Measurements from ENCODE around the gene GPR18.
A peak's percentile ranks its signal among the peaks of the same experiment; 100 is the strongest.

Gene GPR18

DNA sequence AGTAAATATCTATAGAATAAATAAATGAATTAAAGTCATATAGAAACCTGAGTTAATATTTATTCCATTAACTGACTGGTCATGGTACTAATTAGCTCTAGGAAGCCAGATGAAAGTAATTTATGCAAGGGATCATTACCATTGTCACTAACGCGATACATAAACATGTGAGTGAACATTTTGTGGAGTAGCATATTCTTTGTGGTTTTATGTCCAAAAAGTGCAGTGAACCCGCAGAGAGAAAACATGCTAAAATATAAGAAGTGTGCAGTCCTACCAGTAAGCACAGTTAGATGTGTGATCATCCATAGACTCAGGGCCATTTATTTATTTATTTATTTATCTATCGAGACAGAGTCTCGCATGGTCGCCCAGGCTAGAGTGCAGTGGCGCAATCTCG is 47.4 kb upstream of the GPR18 start:
- H2BK120ac ChIP-seq (ENCODE audit: low read depth, low read length): no peak overlapping the region
- H3K23ac ChIP-seq (ENCODE audit: low read depth, low read length, poor library complexity): no peak overlapping the region
- H4K91ac ChIP-seq (ENCODE audit: low read depth, low read length, poor library complexity): no peak overlapping the region
- no peak overlapping the region for H3K18ac ChIP-seq (ENCODE audit: low read length)
- no peak overlapping the region for H2BK12ac ChIP-seq (ENCODE audit: low read length)
- H3K79me1 ChIP-seq (ENCODE audit: low read depth, low read length): peaks cover 1% of the 10 kb centered on the region
- H2BK5ac ChIP-seq (ENCODE audit: low read length): no peak overlapping the region
- no peak overlapping the region for H2AFZ ChIP-seq (ENCODE audit: low read length)
- H3K27me3 ChIP-seq (ENCODE audit: control insufficient read depth in 3 of 3, insufficient read depth in 3 of 3, low read depth in 1 of 3, low read length in 3 of 3): no peaks in the 10 kb centered on the region
- H3K36me3 ChIP-seq (replicated peaks in 1 of 2; ENCODE audit: control insufficient read depth in 2 of 2, insufficient read depth in 2 of 2, low read length in 2 of 2): peaks cover 4 to 6% of the 10 kb centered on the region in 2 donors
- H3K27ac ChIP-seq (replicated peaks; ENCODE audit: low read length): no peak overlapping the region
- peaks cover 3 to 16% of the 10 kb centered on the region in 2 donors for H3K4me1 ChIP-seq (ENCODE audit: control insufficient read depth in 2 of 2, insufficient read depth in 1 of 2, low read depth in 1 of 2, low read length in 2 of 2)
- no peak overlapping the region for H3K4ac ChIP-seq (ENCODE audit: low read length)
- H2BK15ac ChIP-seq (ENCODE audit: low read length): no peak overlapping the region
- H3K4me2 ChIP-seq (ENCODE audit: insufficient read depth, low read length, poor library complexity, severe bottlenecking): no peak overlapping the region
- no CpG with 5 or more reads among the region's 8 CpGs for WGBS, 2 donors (ENCODE audit: extremely low coverage in 2 of 2, insufficient read length in 2 of 2, insufficient replicate concordance in 1 of 2)
- H3K4me3 ChIP-seq (ENCODE audit: low read length in 2 of 2): no peak overlapping the region
- H3K9me3 ChIP-seq (replicated peaks in 1 of 2; ENCODE audit: control insufficient read depth in 2 of 2, insufficient read depth in 1 of 2, low read depth in 1 of 2, low read length in 2 of 2): peaks cover 0 to 3% of the 10 kb centered on the region in 2 donors
- no peak overlapping the region for H3K9ac ChIP-seq (ENCODE audit: low read depth, low read length, poor library complexity)
- H3K14ac ChIP-seq (ENCODE audit: low read length): no peak overlapping the region
- no peak for DNase-seq (ENCODE audit: low spot score)
- H4K8ac ChIP-seq (ENCODE audit: low read depth, low read length): no peak overlapping the region
- no peak overlapping the region for H2AK5ac ChIP-seq (ENCODE audit: low read depth, low read length)

DNA sequence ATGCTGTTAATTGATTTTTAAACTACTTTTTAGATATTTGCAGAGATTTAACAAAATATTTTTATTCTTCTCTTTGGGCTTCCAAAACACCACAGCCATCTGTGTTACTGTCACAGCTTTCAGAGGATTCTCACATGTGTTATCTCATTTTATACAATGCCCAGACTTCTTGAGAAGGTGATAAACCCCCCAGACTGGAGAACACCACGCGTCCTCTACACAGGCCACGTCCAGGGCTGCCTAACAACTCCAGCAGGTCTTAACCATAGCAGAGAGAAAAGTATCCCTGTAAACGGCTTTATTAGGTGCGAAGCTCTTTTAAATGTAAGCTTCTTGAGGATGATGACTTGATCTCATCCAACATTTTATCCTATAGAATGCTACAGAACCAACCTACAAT is 47.0 kb upstream of the GPR18 start:
- Histone ChIP-seq H2AFZ (ENCODE audit: low read length) (no peak overlapping the region), H3K9ac (ENCODE audit: low read depth, low read length, poor library complexity) (no peak overlapping the region), H4K8ac (ENCODE audit: low read depth, low read length) (no peak overlapping the region), H3K27ac (replicated peaks; ENCODE audit: low read length) (no peak overlapping the region), H3K36me3 (replicated peaks in 1 of 2; ENCODE audit: control insufficient read depth in 2 of 2, insufficient read depth in 2 of 2, low read length in 2 of 2) (peaks cover 4 to 6% of the 10 kb centered on the region in 2 donors), H2BK5ac (ENCODE audit: low read length) (no peak overlapping the region), H4K91ac (ENCODE audit: low read depth, low read length, poor library complexity) (no peak overlapping the region), H3K27me3 (ENCODE audit: control insufficient read depth in 3 of 3, insufficient read depth in 3 of 3, low read depth in 1 of 3, low read length in 3 of 3) (no peaks in the 10 kb centered on the region), H3K4me1 (ENCODE audit: control insufficient read depth in 2 of 2, insufficient read depth in 1 of 2, low read depth in 1 of 2, low read length in 2 of 2) (peaks cover 3 to 16% of the 10 kb centered on the region in 2 donors), H3K4me2 (ENCODE audit: insufficient read depth, low read length, poor library complexity, severe bottlenecking) (no peak overlapping the region), H3K14ac (ENCODE audit: low read length) (no peak overlapping the region), H3K79me1 (ENCODE audit: low read depth, low read length) (peaks cover 1% of the 10 kb centered on the region), H3K4ac (ENCODE audit: low read length) (no peak overlapping the region), H3K9me3 (replicated peaks in 1 of 2; ENCODE audit: control insufficient read depth in 2 of 2, insufficient read depth in 1 of 2, low read depth in 1 of 2, low read length in 2 of 2) (peaks cover 0 to 3% of the 10 kb centered on the region in 2 donors), H2BK120ac (ENCODE audit: low read depth, low read length) (no peak overlapping the region), H3K4me3 (ENCODE audit: low read length in 2 of 2) (no peak overlapping the region), H2AK5ac (ENCODE audit: low read depth, low read length) (no peak overlapping the region), H3K23ac (ENCODE audit: low read depth, low read length, poor library complexity) (no peak overlapping the region), H3K18ac (ENCODE audit: low read length) (no peak overlapping the region), H2BK12ac (ENCODE audit: low read length) (no peak overlapping the region), H2BK15ac (ENCODE audit: low read length) (no peak overlapping the region)
- no CpG with 5 or more reads among the region's 5 CpGs for WGBS, 2 donors (ENCODE audit: extremely low coverage in 2 of 2, insufficient read length in 2 of 2, insufficient replicate concordance in 1 of 2)
- no peak for DNase-seq (ENCODE audit: low spot score)

DNA sequence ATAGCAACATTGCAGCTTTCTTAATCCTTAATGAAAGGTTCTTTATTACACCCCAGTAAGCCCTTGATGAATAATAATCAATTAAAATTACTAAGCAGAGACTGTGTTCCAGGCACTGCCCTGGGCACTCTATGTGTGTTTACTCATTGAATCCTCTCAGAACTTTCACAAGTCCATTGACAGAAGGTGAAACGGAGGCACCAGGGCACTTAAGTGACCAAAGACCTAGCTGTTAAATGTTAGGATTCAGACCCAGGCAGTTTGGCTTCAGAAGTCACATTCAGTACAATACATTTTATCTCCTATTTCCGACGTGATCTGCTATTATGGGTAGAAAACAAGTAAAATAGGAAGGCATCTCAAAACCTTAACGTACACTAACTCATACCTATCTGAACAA is 46.4 kb upstream of the GPR18 start:
- Histone ChIP-seq H2BK5ac (ENCODE audit: low read length) (no peak overlapping the region), H3K36me3 (replicated peaks in 1 of 2; ENCODE audit: control insufficient read depth in 2 of 2, insufficient read depth in 2 of 2, low read length in 2 of 2) (peaks cover 4 to 6% of the 10 kb centered on the region in 2 donors), H3K4ac (ENCODE audit: low read length) (no peak overlapping the region), H3K18ac (ENCODE audit: low read length) (no peak overlapping the region), H3K27ac (replicated peaks; ENCODE audit: low read length) (no peak overlapping the region), H4K91ac (ENCODE audit: low read depth, low read length, poor library complexity) (no peak overlapping the region), H2BK12ac (ENCODE audit: low read length) (no peak overlapping the region), H3K14ac (ENCODE audit: low read length) (no peak overlapping the region), H3K27me3 (ENCODE audit: control insufficient read depth in 3 of 3, insufficient read depth in 3 of 3, low read depth in 1 of 3, low read length in 3 of 3) (no peaks in the 10 kb centered on the region), H3K9me3 (replicated peaks in 1 of 2; ENCODE audit: control insufficient read depth in 2 of 2, insufficient read depth in 1 of 2, low read depth in 1 of 2, low read length in 2 of 2) (peaks cover 0 to 3% of the 10 kb centered on the region in 2 donors), H3K23ac (ENCODE audit: low read depth, low read length, poor library complexity) (no peak overlapping the region), H3K9ac (ENCODE audit: low read depth, low read length, poor library complexity) (no peak overlapping the region), H2BK120ac (ENCODE audit: low read depth, low read length) (no peak overlapping the region), H3K4me3 (ENCODE audit: low read length in 2 of 2) (no peak overlapping the region), H3K4me1 (ENCODE audit: control insufficient read depth in 2 of 2, insufficient read depth in 1 of 2, low read depth in 1 of 2, low read length in 2 of 2) (peaks cover 3 to 16% of the 10 kb centered on the region in 2 donors), H3K4me2 (ENCODE audit: insufficient read depth, low read length, poor library complexity, severe bottlenecking) (no peak overlapping the region), H3K79me1 (ENCODE audit: low read depth, low read length) (peaks cover 1% of the 10 kb centered on the region), H2AK5ac (ENCODE audit: low read depth, low read length) (no peak overlapping the region), H4K8ac (ENCODE audit: low read depth, low read length) (no peak overlapping the region), H2AFZ (ENCODE audit: low read length) (no peak overlapping the region), H2BK15ac (ENCODE audit: low read length) (no peak overlapping the region)
- DNase-seq (ENCODE audit: low spot score): no peak
- no CpG with 5 or more reads among the region's 4 CpGs for WGBS, 2 donors (ENCODE audit: extremely low coverage in 2 of 2, insufficient read length in 2 of 2, insufficient replicate concordance in 1 of 2)

DNA sequence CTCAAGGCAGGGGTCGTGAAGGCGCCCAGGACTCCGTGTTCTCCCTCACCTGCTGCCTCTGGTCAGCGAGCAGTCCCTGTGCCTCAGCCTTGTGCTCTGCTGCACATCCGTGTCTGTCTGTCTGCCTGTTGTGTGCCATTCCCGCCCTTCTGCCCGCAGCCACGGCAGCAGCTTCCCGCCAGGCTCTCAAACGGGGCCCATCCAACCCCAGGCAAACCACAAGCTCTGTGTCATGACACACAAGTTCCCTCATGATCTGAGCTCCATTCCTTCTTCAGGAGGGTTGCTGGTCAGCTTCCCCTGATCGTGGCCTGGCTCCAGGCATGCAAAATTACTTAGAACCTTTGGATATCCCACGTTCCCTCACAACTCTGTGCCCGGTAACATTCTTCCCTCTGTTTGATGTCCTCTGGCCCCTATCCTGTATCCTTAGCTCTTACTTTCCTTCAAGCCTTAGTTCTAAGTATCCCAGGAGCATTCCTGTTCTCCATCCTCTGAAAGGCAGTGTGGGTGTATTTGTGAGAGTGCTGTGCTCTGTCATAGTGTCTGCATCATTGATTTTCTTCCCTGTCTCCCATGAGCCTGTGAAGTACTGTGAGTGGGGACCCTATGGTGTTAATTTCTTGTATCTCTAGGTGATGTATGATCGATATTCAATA is 45.8 kb upstream of the GPR18 start:
- DNase-seq (ENCODE audit: low spot score): no peak
- no peak overlapping the region for H2AK5ac ChIP-seq (ENCODE audit: low read depth, low read length)
- no peak overlapping the region for H2BK5ac ChIP-seq (ENCODE audit: low read length)
- peaks cover 3 to 16% of the 10 kb centered on the region in 2 donors for H3K4me1 ChIP-seq (ENCODE audit: control insufficient read depth in 2 of 2, insufficient read depth in 1 of 2, low read depth in 1 of 2, low read length in 2 of 2)
- H2BK120ac ChIP-seq (ENCODE audit: low read depth, low read length): no peak overlapping the region
- H3K27ac ChIP-seq (replicated peaks; ENCODE audit: low read length): no peak overlapping the region
- H3K23ac ChIP-seq (ENCODE audit: low read depth, low read length, poor library complexity): peak overlapping the region; percentile 56
- no peak overlapping the region for H2AFZ ChIP-seq (ENCODE audit: low read length)
- no peak overlapping the region for H2BK15ac ChIP-seq (ENCODE audit: low read length)
- H4K91ac ChIP-seq (ENCODE audit: low read depth, low read length, poor library complexity): no peak overlapping the region
- peaks cover 1% of the 10 kb centered on the region for H3K79me1 ChIP-seq (ENCODE audit: low read depth, low read length)
- H3K14ac ChIP-seq (ENCODE audit: low read length): peak overlapping the region; percentile 95
- WGBS, 2 donors (ENCODE audit: extremely low coverage in 2 of 2, insufficient read length in 2 of 2, insufficient replicate concordance in 1 of 2): no CpG with 5 or more reads among the region's 14 CpGs
- H3K4me2 ChIP-seq (ENCODE audit: insufficient read depth, low read length, poor library complexity, severe bottlenecking): no peak overlapping the region
- no peak overlapping the region for H4K8ac ChIP-seq (ENCODE audit: low read depth, low read length)
- H3K27me3 ChIP-seq (ENCODE audit: control insufficient read depth in 3 of 3, insufficient read depth in 3 of 3, low read depth in 1 of 3, low read length in 3 of 3): no peaks in the 10 kb centered on the region
- peaks cover 4 to 6% of the 10 kb centered on the region in 2 donors for H3K36me3 ChIP-seq (replicated peaks in 1 of 2; ENCODE audit: control insufficient read depth in 2 of 2, insufficient read depth in 2 of 2, low read length in 2 of 2)
- H3K9ac ChIP-seq (ENCODE audit: low read depth, low read length, poor library complexity): peak overlapping the region; percentile 33
- no peak overlapping the region for H3K4me3 ChIP-seq (ENCODE audit: low read length in 2 of 2)
- H3K18ac ChIP-seq (ENCODE audit: low read length): peak overlapping the region; percentile 63
- H3K9me3 ChIP-seq (replicated peaks in 1 of 2; ENCODE audit: control insufficient read depth in 2 of 2, insufficient read depth in 1 of 2, low read depth in 1 of 2, low read length in 2 of 2): peaks cover 0 to 3% of the 10 kb centered on the region in 2 donors
- H2BK12ac ChIP-seq (ENCODE audit: low read length): no peak overlapping the region
- no peak overlapping the region for H3K4ac ChIP-seq (ENCODE audit: low read length)

Measured in neuronal stem cell (in vitro differentiated cells).